ENCODE measurements around the gene EWSR1.

EWSR1 gene

GRCh38 chr22:29254286-29254660, 13.8 kb upstream of the EWSR1 start:
- no peak overlapping the region for H3K27ac ChIP-seq (replicated peaks)
- H3K27me3 ChIP-seq (ENCODE audit: insufficient read depth, poor library complexity, severe bottlenecking): no peaks in the 10 kb centered on the region
- no peak overlapping the region for H3K4me3 ChIP-seq (replicated peaks; ENCODE audit: insufficient read depth, low read length)
- TF ChIP-seq POLR2AphosphoS5 (IDR thresholded peaks at IDR 0.05; ENCODE audit: low read depth) (no peak), GABPA (IDR thresholded peaks at IDR 0.05; ENCODE audit: low read depth) (no peak), CTCF (IDR thresholded peaks at IDR 0.05; ENCODE audit: insufficient read depth, low read length) (no peak), REST (IDR thresholded peaks at IDR 0.05; ENCODE audit: insufficient replicate concordance, low read depth) (no peak), SPI1 (IDR thresholded peaks at IDR 0.05; ENCODE audit: borderline replicate concordance, low read depth) (no peak)
- no peak for DNase-seq (ENCODE audit: low read depth in 1 of 2, low spot score in 1 of 2)

- TF ChIP-seq POLR2AphosphoS5 (IDR thresholded peaks at IDR 0.05; ENCODE audit: low read depth): no peak
- TF ChIP-seq CTCF (IDR thresholded peaks at IDR 0.05; ENCODE audit: insufficient read depth, low read length): no peak
- no peak for TF ChIP-seq GABPA (IDR thresholded peaks at IDR 0.05; ENCODE audit: low read depth)
- no peak for TF ChIP-seq REST (IDR thresholded peaks at IDR 0.05; ENCODE audit: insufficient replicate concordance, low read depth)
- TF ChIP-seq SPI1 (IDR thresholded peaks at IDR 0.05; ENCODE audit: borderline replicate concordance, low read depth): no peak
- Histone ChIP-seq H3K27ac (replicated peaks) (no peak overlapping the region), H3K4me3 (replicated peaks; ENCODE audit: insufficient read depth, low read length) (no peak overlapping the region), H3K27me3 (ENCODE audit: insufficient read depth, poor library complexity, severe bottlenecking) (no peaks in the 10 kb centered on the region)
- no peak for DNase-seq (ENCODE audit: low read depth in 1 of 2, low spot score in 1 of 2)
Measured at GRCh38 chr22:29255064-29255621, 12.9 kb upstream of the EWSR1 start.

GRCh38 chr22:29256606-29257325, 11.3 kb upstream of the EWSR1 start:
- DNase-seq (ENCODE audit: low read depth in 1 of 2, low spot score in 1 of 2): no peak
- H3K4me3 ChIP-seq (replicated peaks; ENCODE audit: insufficient read depth, low read length): no peak overlapping the region
- no peak overlapping the region for H3K27ac ChIP-seq (replicated peaks)
- TF ChIP-seq POLR2AphosphoS5 (IDR thresholded peaks at IDR 0.05; ENCODE audit: low read depth): no peak
- no peak for TF ChIP-seq CTCF (IDR thresholded peaks at IDR 0.05; ENCODE audit: insufficient read depth, low read length)
- TF ChIP-seq SPI1 (IDR thresholded peaks at IDR 0.05; ENCODE audit: borderline replicate concordance, low read depth): no peak
- TF ChIP-seq REST (IDR thresholded peaks at IDR 0.05; ENCODE audit: insufficient replicate concordance, low read depth): no peak
- TF ChIP-seq GABPA (IDR thresholded peaks at IDR 0.05; ENCODE audit: low read depth): no peak
- no peaks in the 10 kb centered on the region for H3K27me3 ChIP-seq (ENCODE audit: insufficient read depth, poor library complexity, severe bottlenecking)

All from HL-60 (cell line).